Cortex of kidney (tissue), 1 donor: ENCODE measurements around the gene VSTM4.

Experiments used
- DNase-seq: peaks from one replicate; lab custom pipeline; 2025; lab: John Stamatoyannopoulos, UW

Gene VSTM4

DNA sequence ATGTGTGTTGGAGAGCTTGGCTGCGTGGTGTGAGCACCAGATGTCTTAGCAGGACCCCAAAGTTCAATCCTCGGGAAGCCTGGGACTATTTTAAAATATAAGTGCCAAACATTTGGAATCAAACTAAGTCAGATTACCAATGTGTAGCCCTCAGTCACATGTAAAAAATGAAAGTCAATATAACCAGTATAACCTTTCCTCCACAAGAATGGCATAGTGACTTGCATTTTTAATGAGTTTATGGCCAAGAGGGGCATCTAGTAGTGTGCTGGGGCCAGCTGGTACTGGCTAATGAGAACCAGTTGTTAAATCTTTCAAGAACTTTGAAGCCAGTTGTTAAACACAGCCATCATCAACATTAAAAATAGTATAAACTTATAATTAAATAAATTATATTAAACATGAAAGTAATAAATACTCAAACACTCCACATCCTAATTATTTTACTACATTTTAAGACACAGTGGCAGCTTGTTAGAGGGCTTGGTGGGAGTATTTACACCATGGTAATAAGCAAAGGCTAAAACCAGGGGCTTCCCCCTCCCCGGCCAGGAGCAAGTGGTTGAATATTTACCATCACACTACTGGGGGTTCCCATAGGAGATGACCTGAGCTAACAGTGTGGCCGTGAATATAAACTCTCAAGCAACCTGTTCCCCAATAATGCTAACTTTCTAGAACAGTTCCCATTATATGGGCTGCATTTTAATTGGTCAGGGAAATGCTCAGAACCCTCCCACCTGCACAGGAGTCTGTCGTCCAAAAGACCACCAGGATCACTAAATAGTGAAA lies 26.4 kb upstream of the VSTM4 start:
- no peak for DNase-seq

GRCh38 chr10:49140304-49141177 lies 25.2 kb upstream of the VSTM4 start:
- no peak for DNase-seq

DNA sequence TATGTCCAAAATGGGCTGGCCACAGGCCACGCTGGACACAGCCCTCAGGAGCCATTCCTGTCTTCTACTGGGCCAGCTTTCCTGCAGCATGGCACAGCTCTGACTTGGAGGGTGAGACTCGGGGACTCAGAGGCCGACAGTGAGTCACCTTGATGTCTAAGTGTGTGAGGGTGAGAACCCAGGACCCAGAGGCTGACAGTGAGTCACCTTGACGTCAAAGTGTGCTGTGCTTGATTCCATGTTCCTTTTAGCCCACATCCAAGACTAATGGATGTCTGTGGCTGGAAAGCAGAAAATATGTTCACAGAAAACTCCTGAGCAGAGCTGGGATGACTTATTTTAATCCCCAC lies 24.5 kb upstream of the VSTM4 start:
- no peak for DNase-seq

DNA sequence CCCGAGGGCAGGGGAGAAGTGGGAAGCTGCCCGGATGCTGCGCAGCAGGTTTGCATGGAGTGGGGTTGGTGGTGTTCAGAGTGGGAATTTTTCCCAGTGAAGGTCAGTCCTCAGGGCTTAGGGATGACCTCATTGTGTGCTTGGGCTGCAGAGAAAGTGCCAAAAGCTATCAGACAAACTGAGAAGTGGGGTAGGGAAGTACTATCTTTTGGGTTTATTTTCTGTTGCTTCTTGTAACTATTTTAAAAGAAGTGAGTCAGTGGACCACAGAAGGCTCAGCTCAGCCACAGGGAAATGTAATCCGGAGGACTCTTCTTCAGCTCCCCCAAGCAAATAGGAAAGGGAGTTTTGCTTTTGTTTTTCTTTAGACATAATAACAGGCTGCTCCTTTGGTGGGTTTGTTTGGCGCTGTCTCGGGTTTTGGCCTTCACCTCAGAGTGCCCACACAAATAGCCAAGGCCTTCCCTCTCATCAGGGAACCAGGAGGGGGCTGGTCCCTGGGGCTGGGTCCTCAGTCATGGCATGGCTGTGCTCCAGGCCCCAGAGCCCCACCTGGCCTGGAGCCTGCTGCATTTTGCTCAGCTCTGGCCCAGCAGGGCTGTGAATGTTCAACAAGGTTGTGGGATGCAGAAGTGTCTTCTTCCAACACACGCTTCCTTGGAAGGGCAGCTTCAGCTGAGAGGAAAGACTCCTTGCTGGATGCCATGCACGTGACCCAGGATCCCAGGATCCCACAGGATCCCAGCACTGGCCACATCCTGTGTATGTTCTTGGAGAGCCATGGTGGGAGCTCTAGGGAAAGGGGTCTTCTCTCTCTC lies 23.9 kb upstream of the VSTM4 start:
- no peak for DNase-seq

DNA sequence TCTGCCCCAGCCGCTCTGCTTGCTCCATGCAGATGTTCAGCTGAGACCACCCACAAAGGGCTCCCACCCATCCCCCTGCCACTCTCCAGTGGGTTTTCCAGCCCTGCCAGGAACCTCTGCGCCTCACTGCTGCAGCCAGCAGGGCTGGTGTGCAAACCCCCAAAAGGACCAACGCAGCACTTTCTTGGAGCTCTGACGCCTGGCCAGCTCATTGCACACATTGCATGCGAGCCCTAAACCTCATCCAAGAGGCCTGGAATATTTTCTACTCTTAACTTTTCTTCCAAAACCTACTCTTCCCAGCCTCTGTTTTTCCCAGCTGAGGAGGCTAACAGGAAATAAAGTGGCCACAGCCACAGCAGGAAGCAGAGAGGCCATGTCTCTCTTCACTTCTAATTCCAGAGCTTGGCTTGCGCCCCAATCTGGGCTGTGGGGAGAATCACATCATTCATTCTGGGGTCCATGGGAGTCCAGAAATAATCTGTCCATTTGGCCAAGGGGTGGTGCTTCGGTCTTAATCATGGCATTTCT lies 23.1 kb upstream of the VSTM4 start:
- DNase-seq: no peak

DNA sequence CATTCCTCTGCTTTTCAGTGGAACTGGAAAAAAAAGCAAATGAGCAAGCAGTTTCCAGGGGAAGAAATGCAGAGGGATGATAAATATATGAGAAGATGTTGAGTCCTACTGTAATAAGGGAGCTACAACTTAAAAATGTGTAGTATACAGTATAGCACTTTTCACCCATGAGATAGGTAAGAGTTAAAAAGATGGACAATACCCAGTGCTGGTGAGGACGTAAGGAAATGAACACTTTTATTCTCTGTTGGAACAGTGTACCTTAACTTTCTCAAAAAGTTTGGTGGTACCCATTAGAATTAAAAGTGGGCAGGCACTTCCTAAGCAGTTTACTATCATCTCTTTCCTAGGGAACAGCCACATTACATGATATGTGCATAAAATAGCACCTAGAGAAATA lies 21.2 kb upstream of the VSTM4 start:
- DNase-seq: no peak

DNA sequence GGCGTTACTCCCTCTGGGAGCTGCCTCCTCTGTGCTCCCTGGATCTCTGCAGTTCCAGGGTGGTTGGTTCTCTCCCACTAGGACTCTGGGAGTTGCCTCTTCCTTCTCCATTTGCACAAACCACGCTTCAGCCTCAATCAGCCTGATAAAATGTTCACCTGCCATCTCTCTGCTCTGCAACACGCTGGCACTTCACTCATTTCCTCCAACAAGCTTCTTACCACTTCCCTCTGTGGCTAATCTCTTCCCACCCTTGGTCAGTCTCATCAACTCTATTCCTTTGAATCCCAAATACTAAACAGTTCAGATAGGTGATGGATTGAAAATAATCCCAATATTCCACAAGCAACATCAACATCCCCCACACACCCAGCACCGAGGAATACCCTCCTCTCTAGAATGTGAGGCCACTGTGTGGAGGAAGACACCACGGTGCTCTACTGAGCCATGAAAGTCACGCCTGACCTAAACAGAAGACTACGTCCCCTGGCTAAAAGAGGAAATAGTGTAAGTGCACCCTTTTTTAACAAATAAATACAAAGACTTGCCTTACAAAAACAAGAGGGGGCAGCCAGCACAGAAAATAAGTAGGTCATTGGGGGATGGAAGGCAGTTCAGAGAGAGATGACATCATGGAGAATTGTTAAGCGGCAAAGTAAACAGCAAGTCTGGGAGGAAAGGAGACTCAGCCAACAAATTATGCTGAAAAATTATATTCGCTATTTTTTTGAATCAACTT lies 20.4 kb upstream of the VSTM4 start:
- DNase-seq: no peak

- no peak for DNase-seq
Measured at GRCh38 chr10:49134327-49134726, 19.0 kb upstream of the VSTM4 start.

DNA sequence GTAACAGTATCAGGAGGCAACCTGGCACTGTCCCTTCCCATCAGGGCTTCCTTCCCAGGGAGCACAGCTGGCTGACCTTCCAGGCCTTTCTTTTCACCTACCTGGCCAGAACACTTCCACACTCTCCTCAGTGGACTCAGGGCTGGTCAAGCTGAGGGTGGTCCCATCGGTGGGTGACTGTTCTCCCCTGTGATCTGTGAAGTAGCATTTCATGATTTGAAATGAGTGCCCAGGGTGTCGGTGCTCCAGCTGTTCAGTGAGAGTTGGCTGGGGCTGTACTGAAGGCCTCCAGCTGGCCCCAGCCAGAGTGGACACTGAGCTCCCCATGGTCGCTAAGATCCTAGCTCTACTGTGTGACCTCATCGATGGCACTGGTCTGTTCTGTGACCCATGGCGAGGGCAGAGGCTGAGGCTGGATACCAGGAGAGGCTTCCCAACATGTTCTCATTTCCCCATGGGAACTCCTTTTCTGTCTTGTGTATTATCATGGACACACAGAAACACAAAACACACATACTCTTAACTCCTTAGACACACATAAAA lies 18.5 kb upstream of the VSTM4 start, which contains the start of gene FAM170B:
TSS of gene FAM170B (minus strand) at position 316 of the 543 bp plus-strand sequence. CDS start at position 213, 103 bp downstream.
- DNase-seq: no peak

GRCh38 chr10:49132362-49132737 lies 17.0 kb upstream of the VSTM4 start:
- no peak for DNase-seq

GRCh38 chr10:49131507-49132361 lies 16.4 kb upstream of the VSTM4 start:
- DNase-seq: no peak

DNA sequence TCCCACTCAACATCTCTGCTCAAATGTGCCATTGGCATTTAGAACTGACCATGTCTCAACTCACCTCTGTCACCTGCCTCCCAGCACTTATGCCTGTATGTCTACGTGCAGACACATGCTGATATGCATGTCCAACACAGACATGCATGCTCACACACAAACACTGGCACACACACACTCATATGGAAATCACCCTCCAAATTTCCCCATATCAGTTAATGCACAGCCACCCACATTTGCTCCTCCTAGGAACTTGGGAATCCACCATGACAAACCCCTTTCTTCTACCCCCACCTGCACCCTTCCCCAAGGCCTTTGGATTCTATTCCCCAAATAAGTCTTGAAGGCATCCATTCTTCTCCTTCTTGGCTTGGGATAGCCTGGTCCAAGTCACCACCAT lies 14.1 kb upstream of the VSTM4 start:
- no peak for DNase-seq

DNA sequence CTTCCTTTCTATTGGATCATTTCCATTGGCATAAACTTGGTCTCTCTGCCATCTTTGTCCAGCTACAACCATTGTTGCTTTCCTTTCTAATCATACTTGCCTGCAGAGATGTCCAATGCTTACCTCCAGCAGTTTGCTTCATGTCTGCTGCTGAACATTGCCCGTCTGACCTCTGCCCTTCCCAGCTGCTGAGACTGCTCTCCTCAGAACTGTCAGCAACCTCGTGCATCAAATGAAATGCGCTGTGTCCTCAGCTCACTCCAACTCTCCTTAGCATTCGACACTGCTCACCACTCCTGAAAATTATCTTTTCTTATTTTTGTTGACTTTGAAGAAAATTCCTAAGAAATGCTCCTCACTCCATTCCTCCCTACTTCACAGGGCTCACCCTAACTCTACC lies 13.5 kb upstream of the VSTM4 start:
- no peak for DNase-seq

DNA sequence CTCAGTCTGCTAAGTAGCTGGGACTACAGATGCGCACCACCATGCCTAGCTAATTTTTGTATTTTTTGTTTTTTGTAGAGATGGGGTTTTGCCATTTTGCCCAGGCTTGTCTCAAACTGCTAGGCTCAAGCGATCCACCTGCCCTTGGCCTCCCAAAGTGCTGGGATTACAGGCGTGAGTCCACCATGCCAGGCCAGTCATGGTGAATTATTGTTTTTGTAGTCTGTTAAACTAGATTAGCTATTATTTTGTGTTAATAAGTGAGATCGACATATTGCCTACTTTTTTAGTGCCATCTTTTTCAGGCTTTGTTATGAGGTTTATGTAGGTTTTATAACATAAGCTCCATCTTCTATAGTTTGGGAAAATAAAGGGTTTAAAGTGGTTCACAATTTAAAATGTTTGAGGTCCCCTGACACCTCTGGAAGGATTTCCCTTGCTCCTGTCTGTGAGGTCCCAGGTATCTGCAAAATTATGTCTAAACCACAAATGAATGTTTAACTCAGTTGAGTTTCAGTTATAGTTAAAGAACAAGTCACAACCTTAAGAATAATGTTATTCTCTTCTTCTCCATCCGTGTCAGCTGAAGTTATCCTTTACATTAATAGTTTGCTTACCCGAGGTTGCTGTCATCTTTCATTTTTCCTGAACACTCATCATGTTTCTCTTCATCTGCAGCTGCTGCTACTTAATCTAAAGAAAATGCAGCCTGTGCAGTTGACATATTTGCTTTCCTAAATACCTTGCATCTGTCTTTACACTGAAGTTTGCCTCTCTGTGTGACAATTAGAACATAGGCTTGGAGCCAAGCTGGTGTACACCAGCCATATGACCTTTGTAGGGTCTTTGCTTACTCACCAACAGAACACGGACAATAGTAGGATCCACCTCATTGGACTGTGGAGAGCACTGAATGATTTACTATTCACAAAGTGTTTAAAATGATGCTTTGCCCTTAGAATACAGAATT lies 8.9 kb upstream of the VSTM4 start:
- no peak for DNase-seq

GRCh38 chr10:49120911-49121310 lies 5.6 kb upstream of the VSTM4 start:
- DNase-seq: no peak

GRCh38 chr10:49119746-49120145 lies 4.4 kb upstream of the VSTM4 start:
- DNase-seq: no peak

DNA sequence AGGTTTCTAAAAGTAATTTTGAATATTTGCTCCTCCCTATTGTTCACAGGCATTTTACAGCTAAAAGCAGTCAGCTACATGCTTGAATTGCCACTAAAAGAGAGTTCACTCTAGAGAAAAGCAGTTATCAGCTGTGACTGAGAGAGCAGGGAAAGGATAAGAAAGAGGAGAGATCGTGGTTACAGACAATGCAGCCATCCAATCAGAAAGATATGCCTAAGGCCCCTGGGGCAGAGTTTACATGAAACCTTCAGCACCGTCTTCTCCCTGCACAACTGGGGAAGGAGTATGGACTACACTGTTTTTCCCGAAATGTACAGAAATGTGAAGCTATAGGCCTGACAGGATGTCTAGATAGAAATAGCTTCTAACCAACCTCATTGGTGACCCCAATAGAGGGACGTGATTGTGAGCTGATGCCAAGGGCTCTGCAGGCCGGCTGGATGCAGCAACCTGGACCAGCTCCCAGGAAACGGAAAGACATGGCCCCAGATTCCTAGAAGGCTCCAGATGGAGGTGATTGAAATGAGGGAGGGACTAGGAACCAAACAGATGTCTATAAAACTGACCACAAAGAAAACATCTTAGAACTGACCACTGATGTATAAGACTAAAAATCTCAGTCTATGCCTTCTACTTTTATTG lies 3.2 kb upstream of the VSTM4 start:
- DNase-seq: no peak

DNA sequence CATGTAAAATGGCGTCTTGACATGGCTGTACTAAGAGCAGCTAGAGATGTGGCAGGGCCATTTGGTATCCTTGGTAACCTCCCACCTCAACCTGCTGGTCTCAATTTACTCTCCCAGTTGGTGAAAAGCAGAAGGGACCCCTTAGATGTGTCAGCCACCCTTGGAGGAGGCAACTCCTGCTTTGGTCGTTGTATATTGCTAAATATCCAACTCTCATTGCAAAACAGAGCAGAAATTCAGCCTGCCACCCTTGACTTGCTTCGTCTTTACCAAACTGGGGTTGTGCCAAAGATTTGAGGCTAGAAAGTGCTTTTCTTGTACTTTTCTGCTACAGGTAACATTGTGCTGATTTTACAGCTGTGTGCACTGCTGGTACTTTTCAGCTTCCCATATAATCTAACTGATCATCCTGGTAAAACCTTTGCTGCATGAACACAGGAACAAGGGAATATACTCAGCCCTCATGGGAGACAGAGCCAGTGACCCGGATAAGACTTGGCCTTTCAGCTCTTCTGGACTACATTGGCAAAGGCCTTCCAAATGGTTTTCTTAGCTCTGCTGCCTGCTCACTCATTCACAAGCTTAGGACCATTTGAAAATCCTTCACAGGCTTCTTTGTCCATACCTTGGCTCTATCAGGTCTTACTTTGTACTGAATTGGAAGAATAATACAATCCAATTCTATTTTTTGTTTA lies 2.2 kb upstream of the VSTM4 start:
- DNase-seq: no peak
